ENCODE results near the gene SLC27A5. TPM values are rescaled to one million over a fixed set of nuclear protein-coding genes. Genes with fewer than 3 reads are reported as not detected.
A peak's percentile ranks its signal among the peaks of the same experiment; 100 is the strongest.

SLC27A5 gene
- total and polyA plus RNA-seq, 9 of the 15 experiments (the other 6 are each of a cell fraction or from before 2014, with no cell fraction given) = 42.2 to 318 (median 64.7) TPM

DNA sequence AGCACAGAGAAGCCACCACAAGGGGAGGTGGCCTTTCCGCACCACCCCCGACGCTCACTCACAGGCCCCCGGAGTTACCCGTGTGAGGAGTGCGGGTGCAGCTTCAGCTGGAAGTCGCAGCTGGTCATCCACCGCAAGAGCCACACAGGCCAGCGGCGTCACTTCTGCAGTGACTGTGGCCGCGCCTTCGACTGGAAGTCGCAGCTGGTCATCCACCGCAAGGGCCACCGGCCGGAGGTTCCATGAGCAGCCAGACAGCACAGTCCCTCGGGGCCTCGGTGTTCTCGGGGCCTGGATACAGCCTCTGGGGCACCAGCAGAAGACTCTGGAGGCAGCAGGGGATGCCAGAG lies 31.3 kb downstream of the SLC27A5 start:
- in situ Hi-C loops (cut with MboI) = no loop called here

DNA sequence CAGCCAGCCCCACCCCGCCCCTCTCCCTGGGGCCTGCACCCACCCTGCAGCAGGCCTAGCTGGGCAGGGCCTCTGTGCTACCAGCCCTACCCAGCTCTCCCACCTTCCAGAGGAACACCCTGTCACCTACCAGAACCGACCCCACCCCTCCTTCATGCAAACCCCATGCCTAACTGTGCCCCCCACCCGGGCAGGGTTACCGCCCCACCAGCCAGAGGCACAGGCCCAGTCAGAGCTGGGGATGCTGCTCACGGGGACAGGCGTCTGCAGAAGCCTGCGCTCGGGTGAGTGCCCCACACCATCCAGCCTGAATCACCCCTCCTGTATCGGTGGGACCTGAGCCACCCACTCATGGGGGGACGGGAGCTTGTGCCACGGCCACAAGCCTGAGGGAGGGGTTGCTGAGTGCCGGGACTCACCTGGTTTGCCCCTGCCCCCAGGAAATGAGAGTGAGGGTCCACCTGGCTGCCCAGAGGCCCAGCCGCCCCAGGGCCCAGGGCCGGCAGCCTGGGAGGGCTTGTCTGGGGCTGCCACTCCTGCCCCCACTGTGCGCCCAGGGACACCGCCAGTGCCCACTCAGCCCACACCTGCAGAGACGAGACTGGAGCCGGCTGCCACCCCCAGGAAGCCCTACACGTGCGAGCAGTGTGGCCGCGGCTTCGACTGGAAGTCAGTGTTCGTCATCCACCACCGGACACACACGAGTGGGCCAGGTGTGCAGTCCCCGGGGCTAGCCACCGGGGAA lies 31.9 kb downstream of the SLC27A5 start:
- CTCF ChIA-PET (ENCODE audit: low intra/inter-chr PET ratio) = no interaction called here
- no peak for DNase-seq (ENCODE audit: extremely low read depth in 1 of 4, low spot score in 3 of 4)
- 0 out of 2 replicates have a peak, but pooled peaks cover 6% of the 10 kb centered on the region for H4K20me1 ChIP-seq (replicated peaks; ENCODE audit: control insufficient read depth, insufficient read depth, low read length)
- H3K27ac ChIP-seq (ENCODE audit: extremely low read depth, low read depth, low read length) = no peak overlapping the region
- no peaks in the 10 kb centered on the region; the same call in 1 of the 3 replicates for H3K79me2 ChIP-seq (ENCODE audit: control insufficient read depth, insufficient read depth, low read length)
- BruUV-seq (replicated peaks) = no TSS peak
- 94% methylated on average over 17 of the region's 28 CpGs for WGBS (ENCODE audit: insufficient coverage, low coverage, missing lambda C conversion rate)
- peaks cover 44% of the 10 kb centered on the region; the same call in 2 of the 3 replicates for H3K36me3 ChIP-seq (ENCODE audit: control insufficient read depth, insufficient read depth, low read length)
- in situ Hi-C loops (cut with MboI) (no loop called here), intact Hi-C loops (cut with micrococcal nuclease) (loop anchor here (5.0 kb wide), 2 partner anchors 153 to 298 kb away; partner anchors contain the start of genes ZNF274 and ZSCAN22)
- no peak overlapping the region for H3K4me2 ChIP-seq (ENCODE audit: insufficient read depth, low read length)
- TF ChIP-seq TSC22D4 (tag; IDR thresholded peaks at IDR 0.05) (no peak), RBM15 (IDR thresholded peaks at IDR 0.05; ENCODE audit: insufficient read depth, low read length) (no peak), SRSF1 (IDR thresholded peaks at IDR 0.05; ENCODE audit: low read depth, low read length) (no peak), TBP (optimal IDR thresholded peaks at IDR 0.05; ENCODE audit: low read depth, low read length) (no peak), XRCC4 (IDR thresholded peaks at IDR 0.05; ENCODE audit: extremely low read depth, insufficient read depth, insufficient read length) (no peak), COPS2 (conservative IDR thresholded peaks at IDR 0.05) (no peak), POLR2G (IDR thresholded peaks at IDR 0.05; ENCODE audit: low read depth, low read length) (peak; percentile 65), NFIC (IDR thresholded peaks at IDR 0.05) (no peak), ELF4 (CRISPR knock-in tag; IDR thresholded peaks at IDR 0.05) (no peak), RBFOX2 (IDR thresholded peaks at IDR 0.05; ENCODE audit: low read depth, low read length) (peak; percentile 41; the same call in 1 of the 2 replicates)
- TF ChIP-seq, protein P1, sequence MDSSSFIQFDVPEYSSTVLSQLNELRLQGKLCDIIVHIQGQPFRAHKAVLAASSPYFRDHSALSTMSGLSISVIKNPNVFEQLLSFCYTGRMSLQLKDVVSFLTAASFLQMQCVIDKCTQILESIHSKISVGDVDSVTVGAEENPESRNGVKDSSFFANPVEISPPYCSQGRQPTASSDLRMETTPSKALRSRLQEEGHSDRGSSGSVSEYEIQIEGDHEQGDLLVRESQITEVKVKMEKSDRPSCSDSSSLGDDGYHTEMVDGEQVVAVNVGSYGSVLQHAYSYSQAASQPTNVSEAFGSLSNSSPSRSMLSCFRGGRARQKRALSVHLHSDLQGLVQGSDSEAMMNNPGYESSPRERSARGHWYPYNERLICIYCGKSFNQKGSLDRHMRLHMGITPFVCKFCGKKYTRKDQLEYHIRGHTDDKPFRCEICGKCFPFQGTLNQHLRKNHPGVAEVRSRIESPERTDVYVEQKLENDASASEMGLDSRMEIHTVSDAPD (CRISPR knock-in tag; IDR thresholded peaks at IDR 0.05) = no peak
- no peaks in the 10 kb centered on the region for H3K9me1 ChIP-seq (ENCODE audit: control insufficient read depth, insufficient read depth, low read length)
- H3K27me3 ChIP-seq (ENCODE audit: control insufficient read depth in 2 of 2, insufficient read depth in 2 of 2, low read length in 2 of 2) = no peaks in the 10 kb centered on the region
- no peaks in the 10 kb centered on the region for H3K9me3 ChIP-seq (replicated peaks; ENCODE audit: control insufficient read depth, insufficient read depth, low read depth, low read length)
- no peak overlapping the region for H2AFZ ChIP-seq (ENCODE audit: low read depth, low read length)
- no peak for FAIRE-seq
- ATAC-seq = no peak
- H3K4me1 ChIP-seq (replicated peaks in 1 of 2; ENCODE audit: control insufficient read depth in 2 of 2, insufficient read depth in 2 of 2, low read length in 2 of 2) = peaks cover 16 to 41% of the 10 kb centered on the region in 2 experiments
- H3K9ac ChIP-seq (ENCODE audit: insufficient read depth in 1 of 2, low read depth in 2 of 2, low read length in 2 of 2) = 0 out of 4 replicates have a peak overlapping the region, but pooled peaks of 1 of the 2 experiments have one; percentile 8
- POLR2A ChIA-PET = interaction anchor here (0.7 to 2.1 kb wide), 3 partner anchors 9 to 64 kb away, joined by 3 to 7 read pairs (median 3); partner anchors contain the start of gene TRIM28
- H3K4me3 ChIP-seq = no peak overlapping the region

More for the DNA sequence above, 31.3 kb downstream of the SLC27A5 start:
- TF ChIP-seq RBFOX2 (IDR thresholded peaks at IDR 0.05; ENCODE audit: low read depth, low read length) = peak; percentile 19
- TF ChIP-seq ZC3H8 (IDR thresholded peaks at IDR 0.05) = no peak
- TF ChIP-seq POLR2G (IDR thresholded peaks at IDR 0.05; ENCODE audit: low read depth, low read length) = peak; percentile 19; the same call in 1 of the 2 replicates
- ATAC-seq = no peak
- Histone ChIP-seq H3K27ac (ENCODE audit: extremely low read depth, low read depth, low read length) (no peak overlapping the region), H4K20me1 (replicated peaks; ENCODE audit: control insufficient read depth, insufficient read depth, low read length) (0 out of 2 replicates have a peak, but pooled peaks cover 1% of the 10 kb centered on the region), H3K9ac (ENCODE audit: insufficient read depth in 1 of 2, low read depth in 2 of 2, low read length in 2 of 2) (0 out of 4 replicates have a peak overlapping the region, but pooled peaks of 1 of the 2 experiments have one; percentile 8), H3K4me3 (no peak overlapping the region), H3K9me3 (replicated peaks; ENCODE audit: control insufficient read depth, insufficient read depth, low read depth, low read length) (no peaks in the 10 kb centered on the region), H3K27me3 (ENCODE audit: control insufficient read depth in 2 of 2, insufficient read depth in 2 of 2, low read length in 2 of 2) (no peaks in the 10 kb centered on the region), H3K79me2 (ENCODE audit: control insufficient read depth, insufficient read depth, low read length) (no peaks in the 10 kb centered on the region; the same call in 1 of the 3 replicates), H3K36me3 (ENCODE audit: control insufficient read depth, insufficient read depth, low read length) (peaks cover 44% of the 10 kb centered on the region; the same call in 2 of the 3 replicates), H2AFZ (ENCODE audit: low read depth, low read length) (no peak overlapping the region), H3K4me1 (replicated peaks in 1 of 2; ENCODE audit: control insufficient read depth in 2 of 2, insufficient read depth in 2 of 2, low read length in 2 of 2) (peaks cover 11 to 36% of the 10 kb centered on the region in 2 experiments), H3K9me1 (ENCODE audit: control insufficient read depth, insufficient read depth, low read length) (no peaks in the 10 kb centered on the region), H3K4me2 (ENCODE audit: insufficient read depth, low read length) (no peak overlapping the region)
- WGBS (ENCODE audit: insufficient coverage, low coverage, missing lambda C conversion rate) = 92% methylated on average over 7 of the region's 20 CpGs
- ChIA-PET POLR2A (interaction anchor here (0.7 kb wide), 1 partner anchor 9 kb away, joined by 3 read pairs; no protein-coding TSS in a partner anchor), CTCF (ENCODE audit: low intra/inter-chr PET ratio) (no interaction called here)
- DNase-seq (ENCODE audit: extremely low read depth in 1 of 4, low spot score in 3 of 4) = no peak
- no peak for FAIRE-seq
- intact Hi-C loops (cut with micrococcal nuclease) = no loop called here
- no TSS peak for BruUV-seq (replicated peaks)

Measured in K562 (cell line).